ENCODE results near the gene MYH14. TPM values are rescaled to one million over a fixed set of nuclear protein-coding genes. Genes with fewer than 3 reads are reported as not detected.

MYH14 gene
- total and polyA plus RNA-seq, 9 of the 15 experiments (the other 6 are each of a cell fraction or from before 2014, with no cell fraction given): 0.04 to 0.86 (median 0.19) TPM; not detected in 2

DNA sequence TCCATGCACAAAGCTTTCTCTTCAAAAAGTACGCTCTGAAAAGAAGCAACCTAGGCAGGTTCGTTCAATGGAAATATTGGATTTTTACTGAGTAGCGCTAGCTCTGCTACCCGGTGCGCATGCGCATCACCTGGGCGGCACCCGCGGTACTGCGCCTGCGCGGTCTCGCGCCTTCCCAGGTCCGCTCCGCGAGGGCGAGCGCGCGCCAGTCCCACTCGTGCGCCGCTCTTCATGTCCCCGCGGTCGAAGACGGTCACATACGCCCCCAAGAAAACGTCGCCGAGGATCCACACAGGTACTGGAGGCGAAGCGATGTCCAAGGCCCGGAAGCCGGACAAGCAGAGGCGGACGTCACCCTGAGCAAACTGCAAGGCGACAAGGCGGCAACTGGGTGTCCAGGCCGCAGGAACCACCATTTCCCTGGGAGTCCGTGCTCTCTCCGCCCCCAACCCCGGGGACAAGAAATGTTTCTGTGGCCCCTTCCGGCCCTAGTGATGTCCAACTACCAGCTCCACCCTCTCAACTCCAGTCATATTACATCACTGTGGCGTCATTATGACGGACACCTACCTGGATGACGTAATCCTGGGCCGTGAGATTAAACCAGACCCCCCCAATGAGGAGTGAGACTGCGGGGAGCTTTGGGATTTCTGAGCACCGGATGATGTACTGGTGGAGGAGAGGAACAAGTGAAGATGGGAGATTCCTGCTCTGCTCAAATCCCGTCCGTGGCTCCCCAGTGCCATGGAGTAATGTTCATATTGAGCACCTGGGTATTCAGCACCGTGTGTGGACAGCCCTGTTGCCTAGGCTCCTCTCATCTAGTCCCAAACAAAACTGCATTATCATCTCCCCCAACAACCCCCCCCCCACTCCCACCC, 130.6 kb downstream of the MYH14 start (continued):
- TF ChIP-seq, protein P1, sequence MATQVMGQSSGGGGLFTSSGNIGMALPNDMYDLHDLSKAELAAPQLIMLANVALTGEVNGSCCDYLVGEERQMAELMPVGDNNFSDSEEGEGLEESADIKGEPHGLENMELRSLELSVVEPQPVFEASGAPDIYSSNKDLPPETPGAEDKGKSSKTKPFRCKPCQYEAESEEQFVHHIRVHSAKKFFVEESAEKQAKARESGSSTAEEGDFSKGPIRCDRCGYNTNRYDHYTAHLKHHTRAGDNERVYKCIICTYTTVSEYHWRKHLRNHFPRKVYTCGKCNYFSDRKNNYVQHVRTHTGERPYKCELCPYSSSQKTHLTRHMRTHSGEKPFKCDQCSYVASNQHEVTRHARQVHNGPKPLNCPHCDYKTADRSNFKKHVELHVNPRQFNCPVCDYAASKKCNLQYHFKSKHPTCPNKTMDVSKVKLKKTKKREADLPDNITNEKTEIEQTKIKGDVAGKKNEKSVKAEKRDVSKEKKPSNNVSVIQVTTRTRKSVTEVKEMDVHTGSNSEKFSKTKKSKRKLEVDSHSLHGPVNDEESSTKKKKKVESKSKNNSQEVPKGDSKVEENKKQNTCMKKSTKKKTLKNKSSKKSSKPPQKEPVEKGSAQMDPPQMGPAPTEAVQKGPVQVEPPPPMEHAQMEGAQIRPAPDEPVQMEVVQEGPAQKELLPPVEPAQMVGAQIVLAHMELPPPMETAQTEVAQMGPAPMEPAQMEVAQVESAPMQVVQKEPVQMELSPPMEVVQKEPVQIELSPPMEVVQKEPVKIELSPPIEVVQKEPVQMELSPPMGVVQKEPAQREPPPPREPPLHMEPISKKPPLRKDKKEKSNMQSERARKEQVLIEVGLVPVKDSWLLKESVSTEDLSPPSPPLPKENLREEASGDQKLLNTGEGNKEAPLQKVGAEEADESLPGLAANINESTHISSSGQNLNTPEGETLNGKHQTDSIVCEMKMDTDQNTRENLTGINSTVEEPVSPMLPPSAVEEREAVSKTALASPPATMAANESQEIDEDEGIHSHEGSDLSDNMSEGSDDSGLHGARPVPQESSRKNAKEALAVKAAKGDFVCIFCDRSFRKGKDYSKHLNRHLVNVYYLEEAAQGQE (IDR thresholded peaks at IDR 0.05; ENCODE audit: borderline replicate concordance): peak; percentile 57
- TF ChIP-seq, protein P1 (CRISPR knock-in tag; IDR thresholded peaks at IDR 0.05; ENCODE audit: low read depth): no peak
- TF ChIP-seq ZNF830 (CRISPR knock-in tag; IDR thresholded peaks at IDR 0.05): no peak
- TF ChIP-seq MAFK (IDR thresholded peaks at IDR 0.05; ENCODE audit: low read length): no peak
- peak; percentile 24 for TF ChIP-seq ZFP36 (IDR thresholded peaks at IDR 0.05; ENCODE audit: low read depth, low read length, partially characterized antibody)
- TF ChIP-seq, protein P2, sequence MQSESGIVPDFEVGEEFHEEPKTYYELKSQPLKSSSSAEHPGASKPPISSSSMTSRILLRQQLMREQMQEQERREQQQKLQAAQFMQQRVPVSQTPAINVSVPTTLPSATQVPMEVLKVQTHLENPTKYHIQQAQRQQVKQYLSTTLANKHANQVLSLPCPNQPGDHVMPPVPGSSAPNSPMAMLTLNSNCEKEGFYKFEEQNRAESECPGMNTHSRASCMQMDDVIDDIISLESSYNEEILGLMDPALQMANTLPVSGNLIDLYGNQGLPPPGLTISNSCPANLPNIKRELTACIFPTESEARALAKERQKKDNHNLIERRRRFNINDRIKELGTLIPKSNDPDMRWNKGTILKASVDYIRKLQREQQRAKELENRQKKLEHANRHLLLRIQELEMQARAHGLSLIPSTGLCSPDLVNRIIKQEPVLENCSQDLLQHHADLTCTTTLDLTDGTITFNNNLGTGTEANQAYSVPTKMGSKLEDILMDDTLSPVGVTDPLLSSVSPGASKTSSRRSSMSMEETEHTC (IDR thresholded peaks at IDR 0.05): 0 out of 2 replicates have a peak, but pooled peaks have one; percentile 15
- TF ChIP-seq, protein P3, sequence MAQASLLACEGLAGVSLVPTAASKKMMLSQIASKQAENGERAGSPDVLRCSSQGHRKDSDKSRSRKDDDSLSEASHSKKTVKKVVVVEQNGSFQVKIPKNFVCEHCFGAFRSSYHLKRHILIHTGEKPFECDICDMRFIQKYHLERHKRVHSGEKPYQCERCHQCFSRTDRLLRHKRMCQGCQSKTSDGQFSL (CRISPR knock-in tag; IDR thresholded peaks at IDR 0.05): peak; percentile 79; the same call in 1 of the 2 replicates
- TF ChIP-seq, protein P3 (tag; IDR thresholded peaks at IDR 0.05): no peak
- peak; percentile 88; the same call in 1 of the 2 replicates for TF ChIP-seq POLR2AphosphoS2 (IDR thresholded peaks at IDR 0.05; ENCODE audit: low read length)
- no peak for TF ChIP-seq GABPB2 (CRISPR knock-in tag; conservative IDR thresholded peaks at IDR 0.05)
- TF ChIP-seq TBP (optimal IDR thresholded peaks at IDR 0.05; ENCODE audit: low read depth, low read length): peak; percentile 44
- TF ChIP-seq BCL6 (CRISPR knock-in tag; IDR thresholded peaks at IDR 0.05): no peak
- TF ChIP-seq, protein P4, sequence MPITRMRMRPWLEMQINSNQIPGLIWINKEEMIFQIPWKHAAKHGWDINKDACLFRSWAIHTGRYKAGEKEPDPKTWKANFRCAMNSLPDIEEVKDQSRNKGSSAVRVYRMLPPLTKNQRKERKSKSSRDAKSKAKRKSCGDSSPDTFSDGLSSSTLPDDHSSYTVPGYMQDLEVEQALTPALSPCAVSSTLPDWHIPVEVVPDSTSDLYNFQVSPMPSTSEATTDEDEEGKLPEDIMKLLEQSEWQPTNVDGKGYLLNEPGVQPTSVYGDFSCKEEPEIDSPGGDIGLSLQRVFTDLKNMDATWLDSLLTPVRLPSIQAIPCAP (CRISPR knock-in tag; IDR thresholded peaks at IDR 0.05; ENCODE audit: borderline replicate concordance): 0 out of 2 replicates have a peak, but pooled peaks have one; percentile 67
- TF ChIP-seq, protein P5, sequence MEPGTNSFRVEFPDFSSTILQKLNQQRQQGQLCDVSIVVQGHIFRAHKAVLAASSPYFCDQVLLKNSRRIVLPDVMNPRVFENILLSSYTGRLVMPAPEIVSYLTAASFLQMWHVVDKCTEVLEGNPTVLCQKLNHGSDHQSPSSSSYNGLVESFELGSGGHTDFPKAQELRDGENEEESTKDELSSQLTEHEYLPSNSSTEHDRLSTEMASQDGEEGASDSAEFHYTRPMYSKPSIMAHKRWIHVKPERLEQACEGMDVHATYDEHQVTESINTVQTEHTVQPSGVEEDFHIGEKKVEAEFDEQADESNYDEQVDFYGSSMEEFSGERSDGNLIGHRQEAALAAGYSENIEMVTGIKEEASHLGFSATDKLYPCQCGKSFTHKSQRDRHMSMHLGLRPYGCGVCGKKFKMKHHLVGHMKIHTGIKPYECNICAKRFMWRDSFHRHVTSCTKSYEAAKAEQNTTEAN (CRISPR knock-in tag; IDR thresholded peaks at IDR 0.05): peak; percentile 90
- peak; percentile 84; the same call in 1 of the 2 replicates for TF ChIP-seq KDM2B (CRISPR knock-in tag; IDR thresholded peaks at IDR 0.05)

Measured in K562 (cell line).